CD4-positive, alpha-beta memory T cell (primary cell): ENCODE measurements around the gene TMEM106C. TPM values are rescaled to one million over a fixed set of nuclear protein-coding genes. Genes with fewer than 3 reads are reported as not detected.
A peak's percentile ranks its signal among the peaks of the same experiment; 100 is the strongest.
"Not testable (repeated sequence)": the region's sequence is repeated elsewhere in the genome, so short reads cannot be mapped to it uniquely, and the experiment has no call there.

Experiments used
- CTCF ChIA-PET: fragments of 350-600 bp; sonication (Branson Sonifier 250); formaldehyde crosslinking; loops from one replicate; lab custom pipeline; 2021; ENCODE audit warnings: inconsistent platforms; ENCODE audit not compliant: partially characterized antibody; lab: Charles Lee
- POLR2A ChIA-PET: fragments of 350-600 bp; sonication (Branson Sonifier 250); formaldehyde crosslinking; loops from one replicate; lab custom pipeline; 2021; ENCODE audit not compliant: partially characterized antibody; lab: Charles Lee
- DNase-seq, 5 donors: peaks; one replicate each; pipeline versions ENCODE4 v3.0.0 to v3.0.0-alpha.2; 2020 to 2022; ENCODE audit warnings: mixed read lengths in 1 of 5
- H3K27ac ChIP-seq: one replicate; pipeline ENCODE4 v1.7.0; 2013; ENCODE audit warnings: low read depth, low read length
- H3K27me3 ChIP-seq: 2 replicates; pipeline ENCODE4 v1.7.0; 2013; ENCODE audit warnings: mild to moderate bottlenecking, low read length, moderate library complexity; ENCODE audit not compliant: insufficient read depth
- H3K36me3 ChIP-seq: 2 replicates; pipeline ENCODE4 v1.7.0; 2013; ENCODE audit warnings: mild to moderate bottlenecking, low read length, moderate library complexity; ENCODE audit not compliant: insufficient read depth
- H3K4me1 ChIP-seq: 2 replicates; pipeline ENCODE4 v1.7.0; 2013; ENCODE audit warnings: mild to moderate bottlenecking, low read length, moderate library complexity; ENCODE audit not compliant: insufficient read depth
- H3K4me3 ChIP-seq, 2 donors: one replicate each; pipeline ENCODE4 v1.7.0; 2013; ENCODE audit warnings: low read length in 2 of 2, mild to moderate bottlenecking in 1 of 2
- H3K9me3 ChIP-seq, 2 donors: one replicate each; pipeline ENCODE4 v1.7.0; 2013; ENCODE audit warnings: low read length in 2 of 2, control low read depth in 1 of 2; ENCODE audit not compliant: control insufficient read depth in 1 of 2
- H3K27ac Mint-ChIP-seq, 7 donors: one replicate each; pipeline ENCODE4 v1.8.0; 2020 to 2021; ENCODE audit warnings: mixed read lengths in 7 of 7, mild to moderate bottlenecking in 6 of 7, inconsistent platforms in 3 of 7, moderate library complexity in 3 of 7
- H3K27me3 Mint-ChIP-seq, 2 donors: one replicate each; pipeline ENCODE4 v1.8.0; 2020 to 2021; ENCODE audit warnings: mixed read lengths in 2 of 2
- H3K36me3 Mint-ChIP-seq, 2 donors: one replicate each; pipeline ENCODE4 v1.8.0; 2020 to 2021; ENCODE audit warnings: mixed read lengths in 2 of 2, inconsistent platforms in 1 of 2, mild to moderate bottlenecking in 1 of 2
- H3K4me1 Mint-ChIP-seq, 4 donors: one replicate each; pipeline ENCODE4 v1.8.0; 2020 to 2021; ENCODE audit warnings: mixed read lengths in 4 of 4, mild to moderate bottlenecking in 1 of 4
- H3K4me3 Mint-ChIP-seq, 8 donors: one replicate each; pipeline ENCODE4 v1.8.0; 2020 to 2021; ENCODE audit warnings: mixed read lengths in 8 of 8, mild to moderate bottlenecking in 7 of 8, moderate library complexity in 6 of 8, inconsistent platforms in 3 of 8
- H3K9me3 Mint-ChIP-seq, 8 donors: one replicate each; pipeline ENCODE4 v1.8.0; 2020 to 2021; ENCODE audit warnings: mixed read lengths in 8 of 8, mild to moderate bottlenecking in 5 of 8, inconsistent platforms in 3 of 8, moderate library complexity in 1 of 8
- intact Hi-C: fragments of 100-400 bp; cut with micrococcal nuclease; formaldehyde crosslinking; loops from one replicate; pipeline ENCODE4 v1.15.1; 2023
- polyA plus RNA-seq, 2 donors: library from polyadenylated mRNA; unstranded; fragments of 300-500 nt; fragmentation: Illumina TruSeq; gene quantifications; one replicate each; pipeline ENCODE4 v1.2.3, GENCODE V29; 2021
- total RNA-seq, 2 experiments: library from RNA; stranded (reverse); gene quantifications; one replicate each; pipeline ENCODE4 v1.2.3, GENCODE V29; 2021

TMEM106C gene
- total and polyA plus RNA-seq, 4 experiments from 2014 or later = 42.5 to 77.4 (median 44.6) TPM

DNA sequence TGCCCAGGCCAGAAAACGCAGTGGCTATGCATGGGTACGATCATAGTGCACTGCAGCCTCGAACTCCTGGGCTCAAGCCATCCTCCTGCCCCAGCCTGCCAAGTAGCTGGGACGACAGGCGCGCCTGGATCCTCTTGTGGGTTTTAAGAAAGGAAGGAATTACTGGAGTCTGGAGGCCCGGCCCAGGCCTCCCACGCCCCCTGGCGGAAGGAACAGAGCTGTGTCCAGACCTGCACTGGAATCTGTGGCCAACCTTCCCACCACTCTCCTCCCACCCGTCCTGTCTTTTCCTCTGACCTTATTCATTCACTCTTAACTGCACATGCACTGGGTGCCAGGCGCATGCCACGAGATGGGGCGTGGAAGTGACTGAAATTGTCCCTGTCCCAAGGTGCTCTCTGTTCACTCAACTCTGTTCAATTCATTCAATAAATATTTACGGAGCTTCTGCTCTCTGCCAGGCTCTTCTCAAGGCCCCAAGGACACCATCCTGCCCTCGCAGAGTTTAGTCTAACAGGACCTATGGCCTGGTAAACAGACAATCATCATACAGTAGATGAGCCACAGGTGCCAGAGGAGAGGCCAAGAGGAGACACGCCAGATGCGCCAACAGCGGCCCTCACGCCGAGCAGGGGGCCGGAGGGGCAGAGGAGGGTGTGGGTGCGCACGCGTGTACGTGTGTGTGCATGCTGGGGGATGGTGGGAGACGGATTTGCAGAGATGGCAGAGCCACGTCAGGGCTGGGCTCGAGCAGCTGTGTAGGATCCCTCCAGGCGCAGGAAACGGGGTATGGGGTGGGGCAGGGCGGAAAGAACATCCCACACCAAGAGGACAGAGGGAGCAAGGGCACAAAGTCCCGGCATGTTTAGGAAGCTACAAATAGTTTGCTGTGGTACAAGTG is 13.7 kb upstream of the TMEM106C start:
- Histone ChIP-seq H3K9me3 (no peaks in the 10 kb centered on the region), H3K27ac (no peak overlapping the region), H3K4me3 (no peak overlapping the region), H3K27me3 (no peaks in the 10 kb centered on the region), H3K4me1 (no peaks in the 10 kb centered on the region), H3K36me3 (no peaks in the 10 kb centered on the region)
- DNase-seq = peak in 4 of 5 donors; percentile 28 to 38 (median 34)
- peaks cover 3 to 6% of the 10 kb centered on the region in 2 donors for H3K27me3 Mint-ChIP-seq
- ChIA-PET POLR2A (no interaction called here), CTCF (interaction anchor here (0.8 to 2.9 kb wide), 24 partner anchors 8 to 1343 kb away, joined by 3 to 27 read pairs (median 4); partner anchors contain the start of genes ASB8 and TMEM106C)
- no peaks in the 10 kb centered on the region for H3K9me3 Mint-ChIP-seq
- no peaks in the 10 kb centered on the region for H3K4me1 Mint-ChIP-seq
- intact Hi-C loops = loop anchor here (1.0 to 2.0 kb wide), 4 partner anchors 45 to 234 kb away; partner anchors contain the start of gene VDR
- H3K4me3 Mint-ChIP-seq = no peak overlapping the region
- no peak overlapping the region for H3K27ac Mint-ChIP-seq
- H3K36me3 Mint-ChIP-seq = no peaks in the 10 kb centered on the region

DNA sequence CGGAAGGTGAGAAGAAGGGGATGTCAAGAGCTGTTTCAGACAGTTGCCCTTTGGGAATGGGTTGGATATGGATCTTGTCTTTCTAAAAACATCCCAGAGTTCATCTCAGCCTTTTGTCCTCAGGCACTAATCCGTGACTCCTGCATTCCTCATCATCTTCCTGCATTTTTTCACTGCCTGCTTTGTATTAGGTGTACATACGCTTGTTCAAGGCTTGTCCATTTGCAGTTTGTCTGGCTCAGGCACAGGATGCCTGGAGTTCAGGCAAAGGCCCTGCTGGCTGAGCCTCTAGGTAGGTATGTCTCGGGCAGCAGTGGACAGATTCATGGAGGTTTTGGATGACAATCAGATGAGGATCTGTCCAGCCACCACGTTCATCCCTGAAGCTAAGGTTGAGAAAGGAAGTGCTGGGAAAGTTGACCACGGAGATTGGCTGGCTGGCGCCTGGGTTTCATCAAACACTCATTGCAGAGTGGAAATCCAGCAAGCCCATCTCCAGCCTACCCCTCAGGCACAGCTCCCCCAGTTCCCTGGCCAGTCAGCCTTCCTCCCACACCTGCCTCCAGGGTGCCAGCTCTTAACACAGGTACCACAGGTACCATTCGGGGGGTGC is 12.4 kb upstream of the TMEM106C start:
- Histone ChIP-seq H3K4me1 (no peaks in the 10 kb centered on the region), H3K27ac (no peak overlapping the region), H3K9me3 (no peaks in the 10 kb centered on the region), H3K36me3 (no peaks in the 10 kb centered on the region), H3K4me3 (no peak overlapping the region), H3K27me3 (no peaks in the 10 kb centered on the region)
- ChIA-PET CTCF (interaction anchor here (0.8 to 2.2 kb wide), 6 partner anchors 24 to 235 kb away, joined by 3 to 5 read pairs (median 4); no protein-coding TSS in a partner anchor), POLR2A (no interaction called here)
- Mint-ChIP-seq H3K9me3 (no peaks in the 10 kb centered on the region), H3K4me3 (no peak overlapping the region), H3K4me1 (no peaks in the 10 kb centered on the region), H3K27ac (no peak overlapping the region), H3K36me3 (no peaks in the 10 kb centered on the region), H3K27me3 (peaks cover 2 to 3% of the 10 kb centered on the region in 2 donors)
- no peak for DNase-seq
- intact Hi-C loops = no loop called here

DNA sequence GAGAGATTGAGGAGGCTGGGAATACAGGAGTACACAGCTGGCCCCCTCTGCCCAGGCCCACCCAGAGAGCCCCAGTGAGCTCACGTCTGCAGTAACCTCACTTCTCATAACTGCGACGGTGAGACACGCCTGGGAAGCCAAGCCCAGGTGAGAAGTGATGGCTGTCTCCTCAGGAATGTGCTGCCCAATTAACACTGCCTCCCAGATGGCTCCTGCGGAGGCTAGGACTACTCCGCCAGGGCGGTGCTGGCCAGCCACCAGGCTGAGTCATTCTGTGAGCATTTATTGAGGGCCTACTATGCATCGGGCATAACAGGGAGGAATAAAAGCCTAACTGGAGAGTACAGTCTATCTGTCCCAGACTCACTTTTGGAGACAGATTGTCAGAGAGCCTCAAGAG is 9.3 kb upstream of the TMEM106C start:
- ChIA-PET CTCF (interaction anchor here (0.6 to 3.3 kb wide), 2 partner anchors 9 to 534 kb away, joined by 3 to 14 read pairs; partner anchors contain the start of gene TMEM106C), POLR2A (no interaction called here)
- no peaks in the 10 kb centered on the region for H3K27me3 Mint-ChIP-seq
- Histone ChIP-seq H3K27me3 (no peaks in the 10 kb centered on the region), H3K27ac (no peak overlapping the region), H3K9me3 (no peaks in the 10 kb centered on the region), H3K36me3 (no peaks in the 10 kb centered on the region), H3K4me3 (no peak overlapping the region), H3K4me1 (no peaks in the 10 kb centered on the region)
- no peak for DNase-seq
- H3K27ac Mint-ChIP-seq = no peak overlapping the region
- no peaks in the 10 kb centered on the region for H3K36me3 Mint-ChIP-seq
- H3K9me3 Mint-ChIP-seq = peaks cover 0 to 7% (median 0%) of the 10 kb centered on the region in 8 donors
- no peak overlapping the region for H3K4me3 Mint-ChIP-seq
- no peaks in the 10 kb centered on the region for H3K4me1 Mint-ChIP-seq
- intact Hi-C loops = no loop called here

DNA sequence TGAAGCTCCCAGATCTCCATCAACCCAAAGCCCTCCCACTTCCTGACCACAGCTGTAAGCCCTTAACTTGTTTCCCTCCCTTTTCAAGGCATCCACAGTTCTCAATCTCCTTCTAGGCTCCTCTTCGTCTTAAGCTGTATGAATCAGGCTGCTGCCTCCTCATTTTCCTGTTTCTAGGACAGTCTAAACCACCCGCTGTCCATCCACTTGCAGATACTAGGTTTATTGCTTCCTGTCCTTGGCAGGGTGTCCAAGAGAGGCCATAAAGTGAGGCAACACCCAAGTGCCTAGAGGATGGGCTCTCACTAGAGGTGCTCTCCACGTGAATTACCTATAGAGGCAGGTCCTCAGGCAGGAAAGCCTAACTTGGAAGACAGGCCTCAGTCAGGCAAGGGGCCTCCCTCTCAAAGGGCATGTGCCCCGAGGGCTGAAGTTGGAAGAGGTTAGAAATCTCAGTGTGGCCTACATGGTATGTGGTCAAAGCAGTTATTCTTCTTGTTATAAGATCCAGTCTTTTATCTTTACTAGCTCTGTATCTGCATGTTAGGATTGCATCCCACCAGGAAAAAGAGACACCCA is 8.8 kb upstream of the TMEM106C start:
- no peak overlapping the region for H3K27ac ChIP-seq
- Mint-ChIP-seq H3K4me1 (no peaks in the 10 kb centered on the region), H3K36me3 (no peaks in the 10 kb centered on the region), H3K27me3 (peaks cover 0 to 2% of the 10 kb centered on the region in 2 donors), H3K27ac (no peak overlapping the region), H3K4me3 (no peak overlapping the region), H3K9me3 (peaks cover 0 to 7% (median under 1%) of the 10 kb centered on the region in 8 donors)
- intact Hi-C loops = no loop called here
- POLR2A ChIA-PET = no interaction called here
- CTCF ChIA-PET = interaction anchor here (3.3 kb wide), 1 partner anchor 9 kb away, joined by 14 read pairs; the partner anchor contains the start of gene TMEM106C
- no peaks in the 10 kb centered on the region for H3K36me3 ChIP-seq
- H3K4me3 ChIP-seq = no peak overlapping the region
- no peaks in the 10 kb centered on the region for H3K27me3 ChIP-seq
- no peaks in the 10 kb centered on the region for H3K4me1 ChIP-seq
- no peaks in the 10 kb centered on the region for H3K9me3 ChIP-seq
- no peak for DNase-seq

DNA sequence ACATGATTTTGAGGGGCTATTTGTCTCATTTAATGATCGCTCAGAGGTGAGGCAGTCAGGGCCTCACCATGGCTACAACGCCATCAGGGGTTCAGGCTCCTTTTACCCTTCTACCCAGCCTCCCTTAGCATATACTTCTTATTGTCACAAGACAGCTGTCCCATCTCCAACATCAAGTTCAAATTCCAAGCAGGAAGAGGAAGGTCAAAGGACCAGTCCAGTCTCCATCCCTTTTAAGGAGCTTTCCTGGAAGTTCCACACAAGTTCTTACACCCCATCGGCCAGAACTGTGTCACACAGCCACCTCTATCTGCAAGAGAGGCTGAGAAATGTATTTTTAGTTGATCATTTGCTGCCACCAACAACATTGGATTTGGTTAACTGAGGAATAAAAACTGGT is 8.3 kb upstream of the TMEM106C start:
- Histone ChIP-seq H3K36me3 (no peaks in the 10 kb centered on the region), H3K4me1 (no peaks in the 10 kb centered on the region), H3K9me3 (no peaks in the 10 kb centered on the region), H3K27me3 (no peaks in the 10 kb centered on the region), H3K4me3 (no peak overlapping the region), H3K27ac (no peak overlapping the region)
- Mint-ChIP-seq H3K4me1 (no peaks in the 10 kb centered on the region), H3K36me3 (no peaks in the 10 kb centered on the region), H3K27me3 (peaks cover 0 to 5% of the 10 kb centered on the region in 2 donors), H3K27ac (no peak overlapping the region), H3K4me3 (no peak overlapping the region), H3K9me3 (peaks cover 0 to 9% (median 1%) of the 10 kb centered on the region in 8 donors)
- POLR2A ChIA-PET = no interaction called here
- CTCF ChIA-PET = interaction anchor here (3.3 kb wide), 1 partner anchor 8 kb away, joined by 14 read pairs; the partner anchor contains the start of gene TMEM106C
- DNase-seq = no peak
- intact Hi-C loops = no loop called here

- H3K27ac ChIP-seq, H3K4me1 Mint-ChIP-seq, H3K36me3 ChIP-seq, H3K4me1 ChIP-seq, intact Hi-C loops, H3K27ac Mint-ChIP-seq, H3K36me3 Mint-ChIP-seq, H3K9me3 Mint-ChIP-seq, H3K4me3 ChIP-seq, H3K4me3 Mint-ChIP-seq, H3K27me3 ChIP-seq, H3K9me3 ChIP-seq, H3K27me3 Mint-ChIP-seq, DNase-seq: not testable (repeated sequence)
- ChIA-PET CTCF (interaction anchor here (1.0 kb wide), 1 partner anchor 9 kb away, joined by 3 read pairs; no protein-coding TSS in a partner anchor), POLR2A (interaction anchor here (1.5 kb wide), 1 partner anchor 74 kb away, joined by 4 read pairs; no protein-coding TSS in a partner anchor)
These were observed 5.7 kb upstream of the TMEM106C start for GRCh38 chr12:47957671-47958070.
